ENCODE results near the gene DNAJC5.

Gene DNAJC5

GRCh38 chr20:63858393-63859165 lies 36.3 kb upstream of the DNAJC5 start:
- no peaks in the 10 kb centered on the region for H3K27me3 ChIP-seq (ENCODE audit: insufficient read depth, low read length, poor library complexity, severe bottlenecking)
- peak overlapping the region; percentile 81 for H3K4me2 ChIP-seq (ENCODE audit: low read depth, low read length, poor library complexity, severe bottlenecking)
- peaks cover 16% of the 10 kb centered on the region; the same call in 1 of the 2 replicates for H3K79me2 ChIP-seq (ENCODE audit: insufficient read depth, low read length)
- H3K4me3 ChIP-seq (ENCODE audit: low read length, poor library complexity, severe bottlenecking) = peak overlapping the region; percentile 68
- no peaks in the 10 kb centered on the region for H3K9me2 ChIP-seq (replicated peaks; ENCODE audit: low read depth, low read length)
- no peaks in the 10 kb centered on the region for H4K20me1 ChIP-seq (ENCODE audit: insufficient read depth, low read length, poor library complexity, severe bottlenecking)
- no peak for TF ChIP-seq EZH2phosphoT487 (IDR thresholded peaks at IDR 0.05; ENCODE audit: borderline replicate concordance)
- TF ChIP-seq, protein P1, sequence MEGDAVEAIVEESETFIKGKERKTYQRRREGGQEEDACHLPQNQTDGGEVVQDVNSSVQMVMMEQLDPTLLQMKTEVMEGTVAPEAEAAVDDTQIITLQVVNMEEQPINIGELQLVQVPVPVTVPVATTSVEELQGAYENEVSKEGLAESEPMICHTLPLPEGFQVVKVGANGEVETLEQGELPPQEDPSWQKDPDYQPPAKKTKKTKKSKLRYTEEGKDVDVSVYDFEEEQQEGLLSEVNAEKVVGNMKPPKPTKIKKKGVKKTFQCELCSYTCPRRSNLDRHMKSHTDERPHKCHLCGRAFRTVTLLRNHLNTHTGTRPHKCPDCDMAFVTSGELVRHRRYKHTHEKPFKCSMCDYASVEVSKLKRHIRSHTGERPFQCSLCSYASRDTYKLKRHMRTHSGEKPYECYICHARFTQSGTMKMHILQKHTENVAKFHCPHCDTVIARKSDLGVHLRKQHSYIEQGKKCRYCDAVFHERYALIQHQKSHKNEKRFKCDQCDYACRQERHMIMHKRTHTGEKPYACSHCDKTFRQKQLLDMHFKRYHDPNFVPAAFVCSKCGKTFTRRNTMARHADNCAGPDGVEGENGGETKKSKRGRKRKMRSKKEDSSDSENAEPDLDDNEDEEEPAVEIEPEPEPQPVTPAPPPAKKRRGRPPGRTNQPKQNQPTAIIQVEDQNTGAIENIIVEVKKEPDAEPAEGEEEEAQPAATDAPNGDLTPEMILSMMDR (conservative IDR thresholded peaks at IDR 0.05; ENCODE audit: low read length) = no peak; the same call in 1 of the 2 replicates
- H3K36me3 ChIP-seq (ENCODE audit: insufficient read depth, low read length) = no peaks in the 10 kb centered on the region; the same call in 1 of the 2 replicates
- no peaks in the 10 kb centered on the region for H3F3A ChIP-seq (ENCODE audit: low read depth)
- H3K9me3 ChIP-seq (ENCODE audit: insufficient read depth, low read depth, low read length) = no peaks in the 10 kb centered on the region
- H2AFZ ChIP-seq (ENCODE audit: low read length) = peak overlapping the region; percentile 45; the same call in 1 of the 2 replicates
- H3K4me1 ChIP-seq (ENCODE audit: insufficient read depth, low read length, poor library complexity, severe bottlenecking) = peaks cover 41% of the 10 kb centered on the region
- peak overlapping the region; percentile 80 for H3K9ac ChIP-seq (ENCODE audit: low read depth, low read length, poor library complexity, severe bottlenecking)

GRCh38 chr20:63859166-63859699 lies 35.7 kb upstream of the DNAJC5 start:
- Histone ChIP-seq H3K9me2 (replicated peaks; ENCODE audit: low read depth, low read length) (no peaks in the 10 kb centered on the region), H3F3A (ENCODE audit: low read depth) (no peaks in the 10 kb centered on the region), H3K9ac (ENCODE audit: low read depth, low read length, poor library complexity, severe bottlenecking) (peak overlapping the region; percentile 80), H3K9me3 (ENCODE audit: insufficient read depth, low read depth, low read length) (no peaks in the 10 kb centered on the region), H2AFZ (ENCODE audit: low read length) (no peak overlapping the region), H3K4me2 (ENCODE audit: low read depth, low read length, poor library complexity, severe bottlenecking) (peak overlapping the region; percentile 81), H3K79me2 (ENCODE audit: insufficient read depth, low read length) (peaks cover 21% of the 10 kb centered on the region; the same call in 1 of the 2 replicates), H3K4me3 (ENCODE audit: low read length, poor library complexity, severe bottlenecking) (peak overlapping the region; percentile 68), H3K36me3 (ENCODE audit: insufficient read depth, low read length) (no peaks in the 10 kb centered on the region; the same call in 1 of the 2 replicates), H3K4me1 (ENCODE audit: insufficient read depth, low read length, poor library complexity, severe bottlenecking) (peaks cover 39% of the 10 kb centered on the region), H3K27me3 (ENCODE audit: insufficient read depth, low read length, poor library complexity, severe bottlenecking) (no peaks in the 10 kb centered on the region), H4K20me1 (ENCODE audit: insufficient read depth, low read length, poor library complexity, severe bottlenecking) (no peaks in the 10 kb centered on the region)
- TF ChIP-seq, protein P1 (conservative IDR thresholded peaks at IDR 0.05; ENCODE audit: low read length) = no peak; the same call in none of the 2 replicates
- no peak for TF ChIP-seq EZH2phosphoT487 (IDR thresholded peaks at IDR 0.05; ENCODE audit: borderline replicate concordance)

DNA sequence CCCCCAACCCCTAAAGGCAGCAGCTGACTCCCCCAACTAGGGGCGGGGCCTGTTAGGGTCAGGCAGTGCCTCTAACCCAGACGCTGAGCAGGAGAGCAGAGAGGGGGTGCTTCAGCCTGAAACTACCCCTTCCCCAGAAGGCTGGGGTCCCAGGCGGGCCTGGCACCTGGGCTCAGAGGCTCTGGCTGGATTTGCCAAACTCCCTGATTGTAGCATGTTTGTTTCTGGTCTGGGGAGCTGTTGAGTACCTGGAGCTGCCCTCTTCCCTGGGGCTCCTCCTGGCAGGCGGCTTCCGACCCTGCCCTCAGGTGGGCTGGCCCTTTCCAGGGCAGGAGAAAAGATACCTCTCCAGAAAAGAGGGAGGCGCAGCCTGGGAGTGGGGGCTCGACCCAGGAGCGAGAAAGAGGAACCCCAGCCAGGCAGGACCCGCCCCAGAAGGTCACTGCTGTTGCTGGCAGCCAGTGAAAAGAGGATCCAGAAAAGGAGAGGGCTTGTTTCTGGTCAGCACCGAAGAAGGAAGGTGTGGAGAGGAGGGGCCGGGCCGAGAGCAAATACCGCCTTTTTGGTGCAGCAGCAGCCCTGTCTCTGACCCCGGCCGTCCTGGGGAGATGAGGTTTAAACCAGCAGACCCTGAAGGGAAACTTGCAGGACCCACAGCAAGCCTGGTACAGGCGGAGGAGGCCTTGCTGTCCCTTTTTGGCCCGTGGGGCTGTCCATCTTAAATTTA lies 34.4 kb upstream of the DNAJC5 start:
- no peaks in the 10 kb centered on the region for H3F3A ChIP-seq (ENCODE audit: low read depth)
- H3K4me2 ChIP-seq (ENCODE audit: low read depth, low read length, poor library complexity, severe bottlenecking) = no peak overlapping the region
- H3K9ac ChIP-seq (ENCODE audit: low read depth, low read length, poor library complexity, severe bottlenecking) = no peak overlapping the region
- H3K9me3 ChIP-seq (ENCODE audit: insufficient read depth, low read depth, low read length) = no peaks in the 10 kb centered on the region
- TF ChIP-seq EZH2phosphoT487 (IDR thresholded peaks at IDR 0.05; ENCODE audit: borderline replicate concordance) = no peak
- TF ChIP-seq, protein P1 (conservative IDR thresholded peaks at IDR 0.05; ENCODE audit: low read length) = no peak
- no peak overlapping the region for H3K4me3 ChIP-seq (ENCODE audit: low read length, poor library complexity, severe bottlenecking)
- no peak overlapping the region for H2AFZ ChIP-seq (ENCODE audit: low read length)
- peaks cover 34% of the 10 kb centered on the region for H3K4me1 ChIP-seq (ENCODE audit: insufficient read depth, low read length, poor library complexity, severe bottlenecking)
- H3K9me2 ChIP-seq (replicated peaks; ENCODE audit: low read depth, low read length) = no peaks in the 10 kb centered on the region
- H3K27me3 ChIP-seq (ENCODE audit: insufficient read depth, low read length, poor library complexity, severe bottlenecking) = no peaks in the 10 kb centered on the region
- no peaks in the 10 kb centered on the region; the same call in 1 of the 2 replicates for H3K36me3 ChIP-seq (ENCODE audit: insufficient read depth, low read length)
- H3K79me2 ChIP-seq (ENCODE audit: insufficient read depth, low read length) = peaks cover 24% of the 10 kb centered on the region
- peaks cover 1% of the 10 kb centered on the region for H4K20me1 ChIP-seq (ENCODE audit: insufficient read depth, low read length, poor library complexity, severe bottlenecking)
